Endothelial cell of umbilical vein (primary cell): ENCODE results near the gene LITAF. TPM values are rescaled to one million over a fixed set of nuclear protein-coding genes. Genes with fewer than 3 reads are reported as not detected.

Experiments
- BruUV-seq: library from RNA; stranded (reverse); fragments of 400-500 nt; replicated peaks from 2 replicates; lab custom pipeline; 2021; lab: Mats Ljungman, UMichigan
- CTCF ChIA-PET: fragments of 300-600, 350-600 bp; sonication (Branson Sonifier 250); formaldehyde crosslinking; loops from one replicate; lab custom pipeline; 2021; ENCODE audit warnings: antibody characterized with exemption, inconsistent platforms; lab: Charles Lee
- POLR2A ChIA-PET: fragments of 300-600, 350-600 bp; sonication (Branson Sonifier 250); formaldehyde crosslinking; loops from one replicate; lab custom pipeline; 2021; ENCODE audit warnings: antibody characterized with exemption, inconsistent platforms; lab: Charles Lee
- DNase-seq: peaks from one replicate; pipeline ENCODE4 v3.0.0-alpha.2; 2011; ENCODE audit warnings: low read depth, low spot score
- FAIRE-seq: peaks from 2 replicates; lab custom pipeline; 2011; peaks lifted over from hg19 to GRCh38; lab: Jason Lieb, UNC
- H2AFZ ChIP-seq: 2 replicates; pipeline ENCODE4 v1.6.0; 2012; ENCODE audit warnings: low read depth, low read length, control low read depth, inconsistent platforms
- H3K27ac ChIP-seq: 2 replicates; pipeline ENCODE4 v1.5.1; 2011; ENCODE audit warnings: low read depth, mild to moderate bottlenecking, control low read depth, low read length, moderate library complexity; ENCODE audit not compliant: insufficient read depth
- H3K27me3 ChIP-seq, 2 experiments: 2 replicates each; pipeline versions ENCODE4 v1.6.0 to v1.6.1; 2011; ENCODE audit warnings: low read length in 2 of 2, mixed read lengths in 1 of 2; ENCODE audit not compliant: control insufficient read depth in 2 of 2, insufficient read depth in 2 of 2
- H3K36me3 ChIP-seq, 2 experiments: 2 replicates in 1 of 2; 3 replicates in 1 of 2; pipeline ENCODE4 v1.5.1; 2011; ENCODE audit warnings: low read length in 2 of 2, mild to moderate bottlenecking in 1 of 2, moderate library complexity in 1 of 2; ENCODE audit not compliant: control insufficient read depth in 2 of 2, insufficient read depth in 2 of 2; ENCODE audit errors: extremely low read depth in 1 of 2
- H3K4me1 ChIP-seq: 3 replicates; pipeline ENCODE4 v1.5.1; 2011; ENCODE audit warnings: mild to moderate bottlenecking, low read length; ENCODE audit not compliant: control insufficient read depth, insufficient read depth; ENCODE audit errors: extremely low read depth
- H3K4me2 ChIP-seq: 2 replicates; pipeline ENCODE4 v1.6.1; 2011; ENCODE audit warnings: low read length, control low read depth, mixed read lengths; ENCODE audit not compliant: insufficient read depth
- H3K4me3 ChIP-seq, 3 experiments: fragments of 200-600 bp in 1 of 3; sonication (generic), shearing (Covaris generic) in 1 of 3; replicated peaks in 1 of 3; 2 replicates each; pipeline ENCODE4 v1.5.1; 2011 to 2016; ENCODE audit warnings: control low read depth in 3 of 3, low read length in 3 of 3, mild to moderate bottlenecking in 2 of 3, inconsistent platforms in 1 of 3, low read depth in 1 of 3, moderate library complexity in 1 of 3; ENCODE audit not compliant: insufficient read depth in 1 of 3
- H3K79me2 ChIP-seq: 2 replicates; pipeline ENCODE4 v1.6.0; 2012; ENCODE audit warnings: low read length, inconsistent platforms; ENCODE audit not compliant: control insufficient read depth, insufficient read depth
- H3K9ac ChIP-seq: replicated peaks from 2 replicates; pipeline ENCODE3; 2011; ENCODE audit warnings: low read length, control low read depth; ENCODE audit not compliant: insufficient read depth; ENCODE audit errors: extremely low read depth
- H3K9me1 ChIP-seq: replicated peaks from 3 replicates; pipeline ENCODE4 v1.6.0; 2011; ENCODE audit warnings: mild to moderate bottlenecking, low read length; ENCODE audit not compliant: control insufficient read depth, insufficient read depth; ENCODE audit errors: extremely low read depth
- H3K9me3 ChIP-seq: replicated peaks from 2 replicates; pipeline ENCODE4 v1.5.1; 2012; ENCODE audit warnings: low read length, inconsistent platforms; ENCODE audit not compliant: control insufficient read depth, insufficient read depth
- H4K20me1 ChIP-seq: replicated peaks from 2 replicates; pipeline ENCODE3; 2011; ENCODE audit warnings: mild to moderate bottlenecking, low read length; ENCODE audit not compliant: control insufficient read depth, insufficient read depth; ENCODE audit errors: extremely low read depth
- EZH2 ChIP-seq: IDR thresholded peaks from 2 replicates; pipeline ENCODE4 v1.6.1; 2012; ENCODE audit warnings: borderline replicate concordance, low read depth, mild to moderate bottlenecking, moderate library complexity, low read length, inconsistent platforms; ENCODE audit not compliant: severe bottlenecking
- JUN ChIP-seq: IDR thresholded peaks from 2 replicates; pipeline ENCODE4 v1.6.1; 2011; ENCODE audit warnings: borderline replicate concordance, low read depth; ENCODE audit not compliant: insufficient read length, insufficient read depth
- MYC ChIP-seq: IDR thresholded peaks from one replicate; pipeline ENCODE4 v1.6.1; 2011; ENCODE audit warnings: mild to moderate bottlenecking, low read depth, low read length
- POLR2A ChIP-seq: IDR thresholded peaks from 2 replicates; pipeline ENCODE4 v1.6.1; 2012; ENCODE audit warnings: low read depth, mild to moderate bottlenecking, control low read depth, low read length
- dilution Hi-C: fragments of 300-500 bp; cut with MboI; formaldehyde crosslinking; loops from one replicate; pipeline ENCODE4 v1.15.0; 2019; ENCODE audit warnings: low sequenced_read_pairs; ENCODE audit not compliant: extremely low pct_ligation_motif_present
- intact Hi-C: fragments of 100-400 bp; cut with micrococcal nuclease; formaldehyde crosslinking; loops from one replicate; pipeline ENCODE4 v1.10.0; 2022
- polyA plus RNA-seq, 4 experiments: library from polyadenylated mRNA; depleted of rRNA in 3 of 4; stranded (reverse) in 3 of 4; unstranded in 1 of 4; fragments of >200 nt; gene quantifications; 2 replicates each; pipeline versions ENCODE4 v1.2.1 to v1.2.3, GENCODE V29; 2011 to 2012; ENCODE audit warnings: missing spikeins in 1 of 4
- total RNA-seq: library from RNA; stranded (reverse); gene quantifications from 2 replicates; pipeline ENCODE4 v1.2.3, GENCODE V29; 2021
- TF ChIP-seq, protein P1 (sequence below), 2 donors: IDR thresholded peaks; 1 replicate in 1 of 2; 2 replicates in 1 of 2; pipeline ENCODE4 v1.5.1; 2011; ENCODE audit warnings: low read length in 2 of 2, mild to moderate bottlenecking in 2 of 2, moderate library complexity in 2 of 2, control low read depth in 1 of 2, inconsistent platforms in 1 of 2, low read depth in 1 of 2; ENCODE audit not compliant: insufficient read depth in 1 of 2; ENCODE audit errors: extremely low read depth in 1 of 2
- TF ChIP-seq, protein P2 (sequence below): IDR thresholded peaks from 2 replicates; pipeline ENCODE4 v1.6.1; 2011; ENCODE audit not compliant: insufficient read depth, insufficient read length

LITAF gene
- total and polyA plus RNA-seq, 2 donors (not counting 3 experiments of a cell fraction or from before 2014, with no cell fraction given): 15.2 to 27.2 TPM

DNA sequence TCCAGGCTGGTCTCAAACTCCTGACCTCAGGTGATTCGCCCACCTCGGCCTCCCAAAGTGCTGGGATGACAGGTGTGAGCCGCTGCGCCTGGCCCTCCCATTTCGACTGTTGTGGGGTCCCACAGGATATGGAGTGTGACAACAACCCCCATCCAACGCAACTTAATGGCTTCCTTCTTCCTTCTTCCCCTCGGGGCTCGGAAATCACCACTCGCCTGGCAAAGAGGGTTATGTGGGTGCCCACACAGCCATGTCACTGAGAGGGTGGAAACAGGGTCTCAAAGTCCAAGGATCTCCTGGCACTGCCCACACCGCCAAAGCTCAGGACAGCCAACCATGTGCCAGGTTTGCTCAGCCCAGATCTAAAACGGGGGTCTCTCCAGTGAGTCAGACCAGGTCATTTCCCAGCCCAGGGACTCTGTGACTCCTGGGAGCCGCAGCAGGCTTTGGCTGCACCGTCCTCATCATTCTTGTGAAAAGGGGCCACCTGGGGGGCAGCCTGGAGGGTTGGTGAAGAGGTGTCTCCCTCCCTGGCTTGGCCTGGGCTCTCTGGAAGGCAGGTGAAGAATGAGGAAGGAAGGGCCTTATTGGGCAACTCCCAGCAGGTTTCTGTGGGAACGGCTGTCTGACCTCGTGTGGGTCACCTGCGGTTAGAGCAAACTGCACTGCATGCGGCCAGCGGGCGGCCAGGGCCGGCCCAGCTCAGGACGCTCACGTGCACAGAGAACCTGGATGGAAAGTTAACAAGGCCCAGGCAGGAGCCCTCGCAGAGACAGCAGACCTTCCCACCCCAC lies 25.3 kb upstream of the LITAF start:
- no peak for FAIRE-seq
- BruUV-seq: no TSS peak
- Histone ChIP-seq H3K9me3 (no peaks in the 10 kb centered on the region), H3K4me3 (no peak overlapping the region), H3K36me3 (no peaks in the 10 kb centered on the region), H3K27ac (no peak overlapping the region), H3K27me3 (no peaks in the 10 kb centered on the region), H3K4me2 (no peak overlapping the region), H2AFZ (no peak overlapping the region), H3K9me1 (no peaks in the 10 kb centered on the region), H4K20me1 (no peaks in the 10 kb centered on the region), H3K4me1 (no peaks in the 10 kb centered on the region), H3K79me2 (no peaks in the 10 kb centered on the region), H3K9ac (no peak overlapping the region)
- TF ChIP-seq POLR2A: no peak
- TF ChIP-seq, protein P1, sequence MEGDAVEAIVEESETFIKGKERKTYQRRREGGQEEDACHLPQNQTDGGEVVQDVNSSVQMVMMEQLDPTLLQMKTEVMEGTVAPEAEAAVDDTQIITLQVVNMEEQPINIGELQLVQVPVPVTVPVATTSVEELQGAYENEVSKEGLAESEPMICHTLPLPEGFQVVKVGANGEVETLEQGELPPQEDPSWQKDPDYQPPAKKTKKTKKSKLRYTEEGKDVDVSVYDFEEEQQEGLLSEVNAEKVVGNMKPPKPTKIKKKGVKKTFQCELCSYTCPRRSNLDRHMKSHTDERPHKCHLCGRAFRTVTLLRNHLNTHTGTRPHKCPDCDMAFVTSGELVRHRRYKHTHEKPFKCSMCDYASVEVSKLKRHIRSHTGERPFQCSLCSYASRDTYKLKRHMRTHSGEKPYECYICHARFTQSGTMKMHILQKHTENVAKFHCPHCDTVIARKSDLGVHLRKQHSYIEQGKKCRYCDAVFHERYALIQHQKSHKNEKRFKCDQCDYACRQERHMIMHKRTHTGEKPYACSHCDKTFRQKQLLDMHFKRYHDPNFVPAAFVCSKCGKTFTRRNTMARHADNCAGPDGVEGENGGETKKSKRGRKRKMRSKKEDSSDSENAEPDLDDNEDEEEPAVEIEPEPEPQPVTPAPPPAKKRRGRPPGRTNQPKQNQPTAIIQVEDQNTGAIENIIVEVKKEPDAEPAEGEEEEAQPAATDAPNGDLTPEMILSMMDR (IDR thresholded peaks at IDR 0.05; ENCODE audit: extremely low read depth in 1 of 2, insufficient read depth in 1 of 2, low read depth in 1 of 2, low read length in 2 of 2): no peak
- no peak for TF ChIP-seq EZH2
- TF ChIP-seq MYC: no peak
- TF ChIP-seq, protein P2, sequence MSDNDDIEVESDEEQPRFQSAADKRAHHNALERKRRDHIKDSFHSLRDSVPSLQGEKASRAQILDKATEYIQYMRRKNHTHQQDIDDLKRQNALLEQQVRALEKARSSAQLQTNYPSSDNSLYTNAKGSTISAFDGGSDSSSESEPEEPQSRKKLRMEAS: no peak
- no peak for TF ChIP-seq JUN
- DNase-seq: no peak
- POLR2A ChIA-PET: interaction anchor here (0.6 kb wide), 1 partner anchor 18 kb away, joined by 5 read pairs; no protein-coding TSS in a partner anchor
- CTCF ChIA-PET: interaction anchor here (1.5 kb wide), 1 partner anchor 205 kb away, joined by 4 read pairs; no protein-coding TSS in a partner anchor
- intact Hi-C loops: no loop called here
- dilution Hi-C loops: no loop called here
